GM19328 (cell line): ENCODE data around the gene CASKIN2.
"Not testable (repeated sequence)": the region's sequence is repeated elsewhere in the genome, so short reads cannot be mapped to it uniquely, and the experiment has no call there.

Experiments
- ATAC-seq: cut with Tn5 transposase; IDR thresholded peaks from one replicate; pipeline ENCODE4 v1.9.1; 2021; ENCODE audit warnings: mild to moderate bottlenecking, moderate library complexity; ENCODE audit not compliant: unreplicated experiment

Gene CASKIN2

DNA sequence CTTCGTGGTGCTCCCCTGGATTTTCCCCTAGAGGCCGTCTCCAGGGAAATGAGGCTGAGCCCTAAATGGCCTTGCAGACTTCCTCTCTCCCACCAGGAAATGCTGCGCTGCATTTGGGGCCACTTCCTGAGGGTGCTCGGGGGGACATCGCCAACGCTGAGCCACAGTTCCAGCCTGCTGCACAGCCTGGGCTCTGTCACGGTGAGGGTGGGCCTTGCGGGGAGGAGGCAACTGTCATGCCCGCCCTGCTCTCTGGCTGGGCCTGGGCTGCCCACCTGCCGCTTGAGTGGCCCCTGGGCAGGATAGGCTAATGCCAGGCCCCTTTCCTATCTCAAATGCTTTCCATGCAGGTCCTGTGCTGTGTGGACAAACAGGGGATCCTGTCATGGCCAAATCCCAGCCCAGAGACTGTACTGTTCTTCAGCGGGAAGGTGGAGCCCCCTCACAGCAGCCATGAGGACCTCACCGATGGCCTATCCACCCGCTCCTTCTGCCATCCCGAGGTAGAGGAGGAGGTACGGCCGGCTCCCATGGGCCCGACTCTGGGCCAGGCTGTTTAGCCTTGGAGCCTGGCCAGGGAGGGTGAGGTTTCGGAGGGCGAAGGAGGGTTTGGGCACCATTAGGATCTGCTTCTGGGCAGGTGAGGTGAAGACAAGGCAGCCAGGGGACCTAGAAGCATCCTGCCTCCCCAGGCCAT, 24.2 kb downstream of the CASKIN2 start:
- no peak for ATAC-seq

DNA sequence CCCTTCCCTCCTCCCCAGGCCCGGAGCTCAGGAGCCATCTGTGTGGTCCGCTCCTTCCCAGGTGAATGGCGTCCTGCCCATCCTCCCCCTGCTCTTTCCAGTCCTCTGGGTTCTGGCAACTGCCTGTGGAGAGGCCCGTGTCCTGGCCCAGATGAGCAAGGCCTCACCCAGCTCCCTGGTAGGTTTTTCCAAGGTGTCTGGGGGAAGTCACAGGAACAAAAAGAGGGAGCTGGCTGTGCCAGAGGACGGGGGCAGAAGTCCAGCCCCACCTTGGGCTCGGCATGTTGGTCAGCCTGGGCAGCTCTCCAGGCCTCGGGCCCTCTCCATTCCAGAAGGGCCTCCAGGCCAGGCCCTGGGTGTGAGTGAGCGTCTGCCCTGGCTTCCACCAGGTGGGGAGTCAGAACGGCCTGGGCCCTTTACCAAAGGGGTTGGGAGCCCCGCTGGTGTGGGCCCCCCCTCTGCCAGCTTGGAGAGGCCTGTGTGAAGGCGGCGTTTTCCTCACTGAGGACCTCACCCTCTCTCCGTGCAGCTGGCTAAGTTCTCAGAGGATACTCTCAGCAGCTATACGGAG, 25.1 kb downstream of the CASKIN2 start:
- ATAC-seq = no peak

DNA sequence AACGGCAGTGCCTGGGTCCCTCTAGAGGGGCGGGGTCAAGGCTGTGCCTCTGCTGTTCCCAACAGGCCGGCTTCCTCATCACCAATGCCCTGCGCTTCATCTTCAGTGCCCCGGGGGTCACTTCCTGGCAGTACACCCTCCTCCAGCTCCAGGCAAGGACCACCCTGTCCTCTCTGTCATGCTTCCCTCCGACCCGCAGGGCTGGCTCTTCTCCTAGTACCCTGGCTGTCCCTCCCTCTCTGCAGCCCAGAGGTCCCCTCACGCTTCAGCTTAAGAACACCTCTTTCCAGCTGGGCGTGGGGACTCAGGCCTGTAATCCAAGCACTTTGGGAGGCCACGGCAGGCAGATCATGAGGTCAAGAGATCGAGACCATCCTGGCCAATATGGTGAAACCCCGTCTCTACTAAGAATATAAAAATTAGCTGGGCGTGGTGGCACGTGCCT, 25.8 kb downstream of the CASKIN2 start:
- no peak for ATAC-seq

DNA sequence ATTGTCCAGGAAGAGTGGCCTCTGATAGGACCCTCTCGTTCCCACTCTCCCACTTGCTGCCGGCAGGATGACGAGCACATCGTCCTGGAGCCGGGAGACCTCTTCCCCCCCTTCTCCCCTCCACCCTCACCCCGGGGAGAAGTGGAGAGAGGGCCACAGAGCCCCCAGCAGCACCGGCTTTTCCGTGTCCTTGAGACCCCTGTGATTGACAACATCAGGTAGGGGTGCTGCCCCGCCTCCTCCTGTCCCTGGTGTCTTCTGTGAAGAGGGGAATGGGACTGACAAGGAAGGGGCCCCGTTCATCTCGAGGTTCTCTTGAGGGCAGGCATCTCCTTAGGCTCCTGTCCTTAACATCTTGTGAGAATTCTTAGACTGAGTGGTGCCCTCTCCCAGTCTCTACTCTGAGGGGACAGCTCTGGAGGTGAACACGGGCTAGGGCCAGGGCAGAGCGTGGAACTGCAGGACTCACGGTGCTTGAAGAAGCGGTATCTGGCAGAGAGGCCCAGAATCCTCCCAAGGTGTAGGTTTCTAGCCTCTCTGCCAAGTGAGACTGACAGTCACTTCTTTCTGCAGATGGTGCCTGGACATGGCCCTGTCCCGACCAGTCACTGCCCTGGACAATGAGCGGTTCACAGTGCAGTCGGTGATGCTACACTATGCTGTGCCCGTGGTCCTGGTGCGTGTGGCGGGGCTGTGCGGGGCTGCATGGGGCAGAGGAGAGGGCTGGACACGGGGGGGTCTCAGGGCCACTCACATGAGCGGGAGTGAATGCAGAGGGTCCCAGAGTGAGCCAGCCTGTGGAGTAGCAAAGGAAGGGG, 26.4 kb downstream of the CASKIN2 start:
- no peak for ATAC-seq

DNA sequence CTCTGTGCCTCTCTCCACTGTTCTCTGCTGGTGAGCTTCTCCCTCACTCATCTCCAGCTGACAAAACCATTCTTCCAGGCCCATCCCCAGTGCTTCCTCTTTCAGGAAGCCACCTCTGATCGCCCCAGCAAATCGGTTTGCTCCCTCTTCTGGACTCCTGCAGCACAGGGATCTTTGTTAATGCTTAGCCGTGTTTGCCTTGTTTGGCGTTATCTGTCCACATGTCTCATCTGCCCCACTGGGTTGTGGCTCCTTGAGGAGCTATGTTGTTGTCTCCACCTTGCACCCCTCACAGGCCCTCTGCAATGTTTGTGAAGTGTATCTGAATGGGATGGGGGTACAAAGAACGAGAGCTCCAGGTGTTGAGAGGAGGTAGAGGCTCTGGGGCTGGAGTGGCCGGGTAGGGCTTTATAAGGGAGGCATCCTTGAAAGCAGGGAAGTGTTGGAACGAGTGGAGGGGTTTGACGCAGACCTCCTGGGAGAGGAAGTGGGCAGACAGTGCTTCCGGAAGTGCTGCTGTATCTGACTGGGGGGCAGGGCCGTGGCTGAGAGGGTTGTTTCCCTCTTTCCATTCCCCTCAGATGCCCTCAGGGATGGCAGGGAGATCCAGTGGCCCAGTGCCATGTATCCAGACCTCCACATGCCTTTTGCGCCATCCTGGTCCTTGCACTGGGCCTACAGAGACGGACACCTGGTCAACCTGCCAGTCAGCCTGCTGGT, 27.8 kb downstream of the CASKIN2 start:
- no peak for ATAC-seq

DNA sequence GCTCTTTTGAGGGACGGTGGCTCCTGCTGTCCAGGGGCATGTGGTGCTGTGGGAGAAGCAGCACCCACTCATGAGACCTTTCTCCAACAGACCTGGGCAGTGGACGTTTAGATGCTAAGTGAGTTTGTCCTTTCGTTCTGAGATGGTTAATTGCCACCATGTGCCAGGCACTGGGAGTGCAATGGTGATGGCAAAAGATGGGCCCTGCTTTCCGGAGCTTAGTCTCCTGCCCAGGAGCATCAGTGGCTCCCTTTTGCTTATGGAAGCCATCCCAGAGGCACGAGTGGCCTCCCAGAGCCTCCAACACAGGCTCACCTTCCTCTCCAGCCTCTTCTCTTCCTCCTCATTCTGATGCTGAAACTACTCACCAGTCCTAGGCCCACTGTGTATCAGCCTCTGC, 28.4 kb downstream of the CASKIN2 start:
- no peak for ATAC-seq

DNA sequence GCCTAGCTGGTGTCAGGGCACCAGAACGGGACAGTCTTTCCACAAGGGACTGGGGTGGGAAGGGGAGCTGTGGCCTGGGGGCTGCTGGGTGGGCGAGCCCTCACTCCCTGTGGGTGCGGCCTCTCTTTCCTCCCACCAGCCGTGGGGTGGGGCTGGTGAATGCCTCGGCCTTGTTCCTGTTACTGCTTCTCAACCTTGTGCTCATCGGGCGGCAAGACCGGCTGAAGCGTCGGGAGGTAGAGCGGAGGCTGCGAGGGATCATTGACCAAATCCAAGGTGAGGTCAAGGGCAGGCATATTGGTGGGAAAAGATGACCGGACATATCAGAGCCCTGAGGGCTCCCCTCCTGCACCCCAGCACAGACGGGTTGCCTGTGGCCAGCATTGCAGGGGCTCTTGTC, 29.2 kb downstream of the CASKIN2 start:
- ATAC-seq = no peak

DNA sequence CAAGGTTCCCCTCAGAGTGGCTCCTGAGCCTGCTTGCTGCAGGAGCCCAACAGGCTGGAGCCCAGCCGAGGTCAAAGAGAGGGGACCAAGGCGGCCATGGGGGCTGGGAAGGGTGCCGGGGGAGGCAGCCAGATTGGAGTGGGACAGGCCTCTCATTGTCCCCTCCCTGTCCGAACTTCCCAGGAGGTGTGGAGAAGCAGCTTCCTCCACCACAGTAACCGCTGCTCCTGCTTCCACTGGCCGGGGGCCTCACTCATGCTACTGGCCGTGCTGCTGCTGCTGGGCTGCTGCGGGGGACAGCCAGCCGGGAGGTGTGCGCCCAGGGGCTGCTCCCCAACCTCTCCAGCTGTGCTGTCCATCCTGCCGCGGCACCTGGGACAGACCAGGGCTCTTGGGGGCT, 29.6 kb downstream of the CASKIN2 start:
- ATAC-seq = no peak

DNA sequence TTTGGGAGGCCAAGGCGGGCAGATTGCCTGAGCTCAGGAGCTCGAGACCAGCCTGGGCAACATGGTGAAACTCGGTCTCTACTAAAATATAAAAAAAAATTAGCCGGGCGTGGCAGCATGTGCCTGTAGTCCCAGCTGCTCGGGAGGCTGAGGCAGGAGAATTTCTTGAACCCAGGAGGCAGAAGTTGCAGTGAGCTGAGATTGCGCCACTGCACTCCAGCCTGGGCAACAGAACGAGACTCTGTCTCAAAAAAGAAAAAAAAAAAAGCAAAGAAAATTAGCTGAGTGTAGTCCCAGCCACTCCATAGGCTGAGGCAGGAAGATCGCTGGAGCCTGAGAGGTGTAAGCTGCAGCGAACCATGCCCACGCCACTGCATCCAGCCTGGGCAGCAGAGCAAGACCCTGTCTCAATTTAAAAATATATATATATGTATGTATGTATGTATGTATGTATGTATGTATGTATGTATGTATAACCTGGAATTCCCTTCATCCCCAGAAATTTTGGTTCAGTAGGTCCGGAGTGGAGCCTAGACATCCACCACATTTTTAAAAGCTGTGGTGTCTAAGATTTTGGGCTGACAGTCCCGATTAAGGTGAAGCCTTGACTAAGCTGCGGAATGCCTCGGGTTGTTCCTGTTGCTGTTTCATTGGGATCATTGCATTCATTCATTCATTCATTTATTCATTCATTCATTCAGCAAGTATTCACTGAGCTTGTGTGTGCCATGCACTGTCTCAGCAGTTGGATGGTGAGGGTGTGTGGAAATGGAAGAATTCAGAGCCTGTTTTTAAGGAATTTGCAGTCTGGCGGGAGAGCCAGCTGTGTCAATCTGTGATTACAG, 33.0 kb downstream of the CASKIN2 start:
- no peak for ATAC-seq

DNA sequence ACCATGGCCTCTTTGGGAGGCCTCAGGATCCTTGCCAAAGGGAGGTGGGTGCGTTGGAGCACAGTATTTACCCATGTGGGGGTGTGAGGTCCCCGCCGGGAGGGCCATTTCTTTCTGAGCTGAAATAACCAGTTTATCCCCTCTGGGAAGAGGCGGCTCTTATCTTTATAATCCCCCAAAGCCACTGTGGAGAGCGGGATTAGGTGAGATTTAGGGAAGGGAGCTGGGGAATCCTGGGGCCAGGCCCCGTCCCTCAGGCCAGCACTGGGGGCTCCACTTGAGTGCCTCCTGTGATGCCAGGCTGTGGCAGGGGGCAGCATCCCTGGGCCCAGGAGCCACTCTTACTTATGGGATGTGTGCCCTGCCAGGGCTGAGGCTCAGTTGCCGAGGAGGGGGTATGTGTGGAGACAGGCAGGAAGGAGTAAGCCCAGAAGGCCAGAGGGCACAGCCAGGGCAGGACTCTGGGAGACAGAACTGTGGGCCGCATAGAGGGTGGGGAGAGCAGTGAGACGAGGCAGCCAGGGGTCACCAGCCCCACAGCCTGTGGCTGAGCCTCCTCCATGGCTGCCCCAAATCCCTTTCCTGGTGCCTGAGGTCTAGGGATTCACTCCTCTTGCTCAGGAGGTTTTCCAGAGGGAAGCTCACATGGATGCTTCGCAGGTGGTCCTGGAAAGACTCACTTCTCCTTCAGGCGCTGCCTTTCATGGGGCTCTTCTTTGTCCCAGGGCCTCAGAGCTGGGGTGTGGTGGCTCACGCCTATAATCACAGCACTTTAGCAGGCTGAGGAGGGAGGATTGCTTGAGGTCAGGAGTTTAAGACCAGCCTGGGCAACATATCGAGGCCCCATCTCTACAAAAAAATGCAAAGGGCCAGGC, 33.9 kb downstream of the CASKIN2 start:
- no peak for ATAC-seq

DNA sequence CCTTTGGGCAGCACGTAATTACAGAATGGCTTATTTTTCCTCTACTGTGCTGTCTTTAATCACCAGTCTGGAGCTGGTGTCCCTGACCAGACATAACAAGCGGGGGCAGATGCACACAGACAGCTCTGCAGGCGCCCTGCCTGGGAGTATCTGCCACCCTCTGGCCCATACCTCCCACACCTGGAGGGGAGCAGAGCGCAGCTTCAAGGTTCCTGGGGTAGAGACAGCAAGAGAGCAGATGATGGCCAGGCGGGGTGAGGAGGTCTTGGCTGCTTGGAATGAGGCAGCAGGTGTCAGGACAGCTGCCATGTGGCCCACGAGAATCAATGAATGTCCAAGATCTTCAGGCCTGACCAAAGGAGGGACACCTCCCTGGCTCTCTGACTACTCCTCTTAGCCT, 35.1 kb downstream of the CASKIN2 start:
- no peak for ATAC-seq

DNA sequence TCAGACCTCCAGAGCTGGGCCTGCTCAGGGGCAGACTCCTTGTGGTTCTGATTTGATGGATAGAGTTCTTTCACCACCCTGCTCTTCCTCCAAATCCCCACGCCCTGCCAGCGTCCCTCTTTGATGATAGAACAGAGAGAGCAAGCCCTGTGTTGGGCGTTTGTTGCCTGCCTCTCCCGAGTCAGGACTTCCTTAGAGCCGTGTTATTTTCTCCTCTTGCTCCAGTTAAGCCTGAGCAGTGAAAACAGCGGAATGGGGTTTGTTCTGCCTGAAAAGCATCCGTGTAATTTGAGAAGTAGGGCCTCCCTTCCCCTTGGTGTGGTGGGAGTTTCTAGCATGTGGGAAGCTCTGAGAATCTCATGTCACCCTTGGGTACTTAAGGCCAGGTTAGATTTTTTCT, 36.8 kb downstream of the CASKIN2 start:
- no peak for ATAC-seq

DNA sequence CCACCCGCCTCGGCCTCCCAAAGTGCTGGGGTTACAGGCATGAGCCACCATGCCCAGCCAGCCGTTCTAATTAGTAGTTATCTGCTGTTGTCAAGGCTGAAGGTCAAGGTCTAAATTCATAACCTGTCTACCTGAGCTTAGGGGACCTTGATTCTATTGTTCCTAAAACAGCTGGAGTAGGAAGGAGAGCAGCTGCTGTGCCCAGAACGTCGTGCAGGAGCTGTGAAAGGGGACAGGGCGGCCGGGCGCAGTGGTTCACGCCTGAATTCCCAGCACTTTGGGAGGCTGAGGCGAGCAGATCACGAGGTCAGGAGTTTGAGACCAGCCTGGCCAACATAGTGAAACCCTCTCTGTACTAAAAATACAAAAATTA, 37.9 kb downstream of the CASKIN2 start:
- not testable (repeated sequence) for ATAC-seq

DNA sequence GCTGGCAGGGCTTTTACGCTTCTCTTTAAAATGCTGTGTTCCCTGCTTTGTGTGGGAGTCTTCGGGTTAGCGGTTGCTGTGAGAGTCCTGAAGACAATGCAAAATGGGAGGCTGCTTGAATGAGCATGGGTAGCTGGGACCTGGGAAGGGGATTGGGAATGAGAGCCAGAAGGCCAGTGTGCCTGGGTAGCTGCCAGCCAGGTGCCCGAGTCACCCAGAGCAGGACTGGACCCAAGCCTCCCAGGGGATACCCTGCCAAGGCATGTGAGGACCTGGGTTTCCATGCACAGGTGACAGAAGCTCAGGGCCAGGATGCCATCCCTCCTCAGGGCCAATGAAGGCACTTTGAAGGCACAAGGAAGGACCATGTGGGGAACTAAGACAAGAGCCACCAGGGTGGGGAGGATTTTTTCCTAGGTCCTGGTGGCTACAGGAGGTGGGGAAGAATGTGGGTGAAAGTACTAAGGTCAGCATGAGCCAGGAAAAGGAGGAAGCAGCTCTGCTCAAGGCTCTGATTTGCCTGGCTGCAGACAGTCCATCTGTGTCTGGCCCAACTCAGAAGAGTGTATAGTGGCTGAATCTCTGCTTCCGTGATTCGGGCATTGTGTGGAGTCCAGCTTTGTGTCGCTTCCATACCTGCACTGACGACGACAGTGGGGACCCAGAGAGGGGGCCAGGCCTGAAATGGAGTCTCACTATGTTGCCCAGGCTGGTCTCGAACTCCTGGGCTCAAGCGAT, 38.4 kb downstream of the CASKIN2 start:
- ATAC-seq = no peak

DNA sequence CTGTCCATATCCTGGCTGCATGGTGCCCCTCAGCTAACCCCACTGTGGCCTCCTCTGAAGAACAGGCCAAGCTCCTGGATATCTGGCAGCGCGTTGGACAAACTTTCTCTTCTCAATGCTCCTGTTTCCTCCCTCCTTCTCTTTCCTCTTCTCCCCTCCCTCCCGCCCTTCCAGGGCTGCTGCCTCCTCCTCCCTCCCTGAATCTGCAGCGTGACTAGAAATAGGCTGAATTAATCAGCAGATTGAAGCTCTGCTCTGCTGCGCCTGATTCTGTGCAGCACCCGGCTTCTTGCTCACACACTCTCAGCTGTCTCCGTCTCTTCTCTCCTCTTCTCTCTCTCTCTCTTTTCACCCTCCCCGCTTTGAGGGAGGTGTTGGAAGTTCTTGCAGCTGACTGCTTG, 39.1 kb downstream of the CASKIN2 start:
- no peak for ATAC-seq

DNA sequence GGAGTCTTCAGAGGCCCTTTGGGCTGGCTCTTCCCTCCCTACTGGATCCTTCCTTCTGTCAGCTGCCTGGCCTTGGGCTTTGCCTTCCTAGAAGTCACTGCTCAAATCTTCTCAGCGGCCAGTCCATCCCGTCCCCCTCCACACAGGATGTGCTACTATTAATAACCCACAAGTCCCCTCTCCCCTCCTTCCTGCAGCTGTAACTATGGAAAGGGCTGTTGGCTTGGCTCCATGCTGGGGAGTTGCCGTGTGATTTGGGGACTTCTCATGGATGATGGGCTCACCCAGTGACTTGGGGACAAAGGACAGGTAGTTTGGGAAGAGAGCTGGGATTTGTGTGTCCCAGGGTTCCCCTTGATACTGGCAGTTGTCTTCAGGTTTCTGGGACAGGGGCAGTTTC, 39.5 kb downstream of the CASKIN2 start:
- no peak for ATAC-seq

DNA sequence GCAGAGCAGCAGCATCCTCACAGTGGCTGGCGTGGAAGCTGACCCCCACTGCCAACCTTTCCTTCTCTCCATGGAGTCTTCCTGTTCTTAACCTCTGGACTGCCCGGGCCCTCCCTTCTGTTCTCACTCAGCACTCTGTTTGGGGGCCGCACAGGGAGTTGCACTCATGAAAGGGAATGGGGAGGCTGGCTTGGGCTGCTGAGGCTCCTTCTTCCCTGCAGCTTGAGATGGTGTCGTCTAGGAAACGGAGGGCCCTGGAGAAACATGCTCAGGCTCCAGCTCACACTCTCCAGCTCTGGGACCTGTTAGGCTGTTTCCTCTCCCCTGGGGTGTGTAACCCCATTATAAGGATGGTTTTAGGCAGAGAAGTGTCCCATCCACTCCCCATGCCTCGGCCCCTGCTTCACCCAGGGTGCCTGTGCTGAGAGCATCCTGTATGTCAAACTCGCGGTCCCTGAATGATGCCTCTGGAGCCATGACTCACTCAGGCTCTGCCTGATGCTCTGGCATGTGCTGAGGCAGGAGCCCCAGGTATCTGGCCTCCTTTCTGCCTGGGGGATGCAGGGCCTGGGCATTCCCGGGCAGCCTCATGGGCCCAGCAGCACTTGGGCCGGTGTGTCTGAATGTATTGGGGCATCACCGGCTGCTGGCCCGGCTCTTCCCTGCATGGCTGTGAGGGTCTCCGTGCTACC, 40.0 kb downstream of the CASKIN2 start:
- ATAC-seq = no peak

DNA sequence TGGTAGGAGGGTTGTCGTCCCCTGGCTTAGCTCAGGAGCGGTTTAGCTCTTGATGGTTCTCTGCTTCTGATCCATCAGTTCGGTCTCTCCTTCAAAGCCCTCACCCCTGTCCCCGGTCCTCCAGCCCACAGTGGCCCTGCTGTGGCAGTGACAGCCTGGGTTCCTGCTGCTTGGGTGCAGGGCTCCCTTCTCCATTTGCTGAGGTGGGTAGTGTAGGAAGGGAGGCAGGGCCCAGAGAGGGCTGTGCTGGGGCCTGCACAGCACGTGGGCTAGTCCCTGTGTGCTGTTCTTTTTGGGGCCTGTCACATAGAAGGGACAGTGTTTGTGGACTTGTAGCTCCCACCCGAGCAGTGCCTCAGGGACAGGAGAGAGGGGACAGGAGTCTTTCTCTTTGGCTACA, 40.6 kb downstream of the CASKIN2 start:
- ATAC-seq = no peak
